Frontal cortex (tissue), 4 donors: ENCODE results near the gene FAM81A. TPM values are rescaled to one million over a fixed set of nuclear protein-coding genes. Genes with fewer than 3 reads are reported as not detected.

ENCODE experiments used
- DNase-seq, 2 donors: peaks; one replicate each; pipeline ENCODE4 v3.0.0; 2012; ENCODE audit warnings: low spot score in 2 of 2
- FAIRE-seq: peaks from 2 replicates; lab custom pipeline; 2012; peaks lifted over from hg19 to GRCh38; lab: Jason Lieb, UNC
- total RNA-seq: library from RNA; depleted of rRNA; stranded (reverse); fragments of >200 nt; gene quantifications from one replicate; pipeline ENCODE4 v1.2.3, GENCODE V29; 2014
- donor health status: control.
- donor health status: control.
- donor health status: control.

The FAM81A gene
- total RNA-seq, 1 donor from 2014 or later, result 42.8 TPM

GRCh38 chr15:59532770-59533379, 94.9 kb downstream of the FAM81A start:
- no peak for DNase-seq
- no peak for FAIRE-seq

GRCh38 chr15:59536553-59536952, 98.6 kb downstream of the FAM81A start:
- no peak for FAIRE-seq
- DNase-seq, result no peak

- DNase-seq (no peak), FAIRE-seq (no peak)
These were observed 99.4 kb downstream of the FAM81A start for GRCh38 chr15:59537403-59537802.

GRCh38 chr15:59538494-59538893, 100.5 kb downstream of the FAM81A start:
- DNase-seq, result no peak
- FAIRE-seq, result no peak

- FAIRE-seq (no peak), DNase-seq (no peak)
These were observed 101.8 kb downstream of the FAM81A start for GRCh38 chr15:59539799-59540198.

- DNase-seq, result no peak
- FAIRE-seq, result no peak
These were observed 102.7 kb downstream of the FAM81A start for GRCh38 chr15:59540654-59541053.

- DNase-seq, result no peak
These were observed 103.8 kb downstream of the FAM81A start for GRCh38 chr15:59541750-59542149.

GRCh38 chr15:59543721-59544547, 105.9 kb downstream of the FAM81A start:
- FAIRE-seq, result no peak

More at GRCh38 chr15:59541750-59542149, 103.8 kb downstream of the FAM81A start:
- no peak for FAIRE-seq

GRCh38 chr15:59545573-59545972, 107.6 kb downstream of the FAM81A start:
- DNase-seq, result no peak
- no peak for FAIRE-seq

More at GRCh38 chr15:59543721-59544547, 105.9 kb downstream of the FAM81A start:
- no peak for DNase-seq

GRCh38 chr15:59548501-59549226, 110.7 kb downstream of the FAM81A start:
- no peak for FAIRE-seq

GRCh38 chr15:59549301-59550185, 111.6 kb downstream of the FAM81A start:
- no peak for FAIRE-seq
- no peak for DNase-seq

More at GRCh38 chr15:59548501-59549226, 110.7 kb downstream of the FAM81A start:
- no peak for DNase-seq

GRCh38 chr15:59550530-59550929, 112.5 kb downstream of the FAM81A start:
- DNase-seq, result no peak
- no peak for FAIRE-seq

GRCh38 chr15:59550956-59551355, 113.0 kb downstream of the FAM81A start:
- DNase-seq (no peak), FAIRE-seq (no peak)

- no peak for DNase-seq
- no peak for FAIRE-seq
These were observed 116.1 kb downstream of the FAM81A start for GRCh38 chr15:59553879-59554735.

- DNase-seq (no peak), FAIRE-seq (no peak)
These were observed 117.7 kb downstream of the FAM81A start for GRCh38 chr15:59555696-59556095.

- no peak for FAIRE-seq
These were observed 118.4 kb downstream of the FAM81A start for GRCh38 chr15:59556380-59556779.

GRCh38 chr15:59557581-59557980, 119.6 kb downstream of the FAM81A start:
- DNase-seq (no peak), FAIRE-seq (no peak)

More at GRCh38 chr15:59556380-59556779, 118.4 kb downstream of the FAM81A start:
- no peak for DNase-seq

- DNase-seq, result peak in 1 of 2 donors; percentile 11
- FAIRE-seq, result no peak
These were observed 120.9 kb downstream of the FAM81A start for GRCh38 chr15:59558851-59559250.

- FAIRE-seq (no peak), DNase-seq (no peak)
These were observed 123.6 kb downstream of the FAM81A start for GRCh38 chr15:59561547-59561946.
